IMR-90 (cell line): ENCODE results near the gene KIRREL1. TPM values are rescaled to one million over a fixed set of nuclear protein-coding genes. Genes with fewer than 3 reads are reported as not detected.

Source experiments
- ATAC-seq: fragments of 200-7000 bp; cut with Tn5 transposase; 2 replicates; pipeline ENCODE4 v1.9.1; 2020; ENCODE audit warnings: low read depth, mild to moderate bottlenecking, moderate library complexity
- BruUV-seq: library from RNA; stranded (reverse); fragments of 400-500 nt; replicated peaks from 2 replicates; lab custom pipeline; 2021; lab: Mats Ljungman, UMichigan
- CTCF ChIA-PET: fragments of 300-600 bp; formaldehyde crosslinking; extraction: SDS; loops from one replicate; lab custom pipeline; 2021; ENCODE audit warnings: antibody characterized with exemption; lab: Yijun Ruan, JAX
- POLR2A ChIA-PET: fragments of 300-600 bp; sonication (Branson Sonifier 250); formaldehyde crosslinking; loops from one replicate; lab custom pipeline; 2022; ENCODE audit warnings: antibody characterized with exemption; ENCODE audit not compliant: unreplicated experiment; lab: Charles Lee
- DNase-seq: peaks from one replicate; pipeline ENCODE4 v3.0.0; 2013
- H2AFZ ChIP-seq: replicated peaks from 2 replicates; pipeline ENCODE3; 2013; ENCODE audit warnings: low read length, mild to moderate bottlenecking; ENCODE audit not compliant: poor library complexity
- H2AK5ac ChIP-seq: 2 replicates; pipeline ENCODE4 v1.6.1; 2013; ENCODE audit warnings: low read depth, low read length, inconsistent platforms
- H2AK9ac ChIP-seq: replicated peaks from 2 replicates; pipeline ENCODE3; 2013; ENCODE audit warnings: mild to moderate bottlenecking, low read depth, low read length, moderate library complexity; ENCODE audit not compliant: poor library complexity
- H2BK120ac ChIP-seq: 2 replicates; pipeline ENCODE4 v1.6.1; 2013; ENCODE audit warnings: low read depth, low read length, inconsistent platforms
- H2BK15ac ChIP-seq: 3 replicates; pipeline ENCODE4 v1.6.1; 2013; ENCODE audit warnings: low read depth, low read length, inconsistent platforms
- H2BK20ac ChIP-seq: 2 replicates; pipeline ENCODE4 v1.6.1; 2013; ENCODE audit warnings: low read depth, mild to moderate bottlenecking, inconsistent platforms, low read length, moderate library complexity
- H2BK5ac ChIP-seq: 2 replicates; pipeline ENCODE4 v1.6.1; 2013; ENCODE audit warnings: mild to moderate bottlenecking, low read depth, low read length, inconsistent platforms; ENCODE audit not compliant: poor library complexity, severe bottlenecking
- H3K14ac ChIP-seq: replicated peaks from 2 replicates; pipeline ENCODE4 v1.6.1; 2013; ENCODE audit warnings: low read depth, low read length, inconsistent platforms
- H3K18ac ChIP-seq: 2 replicates; pipeline ENCODE4 v1.6.1; 2013; ENCODE audit warnings: low read depth, low read length, control low read depth
- H3K23ac ChIP-seq: 2 replicates; pipeline ENCODE4 v1.6.1; 2013; ENCODE audit warnings: low read depth, low read length, inconsistent platforms
- H3K27ac ChIP-seq: 2 replicates; pipeline ENCODE4 v1.5.1; 2013; ENCODE audit warnings: mild to moderate bottlenecking, control low read depth, low read length; ENCODE audit not compliant: insufficient read depth
- H3K27me3 ChIP-seq: 2 replicates; pipeline ENCODE4 v1.6.1; 2013; ENCODE audit warnings: low read length; ENCODE audit not compliant: control insufficient read depth, insufficient read depth
- H3K36me3 ChIP-seq: 2 replicates; pipeline ENCODE4 v1.6.1; 2013; ENCODE audit warnings: low read length, mixed read lengths; ENCODE audit not compliant: control insufficient read depth, insufficient read depth
- H3K4ac ChIP-seq: 2 replicates; pipeline ENCODE4 v1.6.1; 2013; ENCODE audit warnings: low read depth, low read length, inconsistent platforms
- H3K4me1 ChIP-seq: 2 replicates; pipeline ENCODE4 v1.6.1; 2013; ENCODE audit warnings: low read length, mixed read lengths; ENCODE audit not compliant: control insufficient read depth, insufficient read depth
- H3K4me2 ChIP-seq: 2 replicates; pipeline ENCODE4 v1.6.1; 2013; ENCODE audit warnings: low read depth, mild to moderate bottlenecking, control low read depth, low read length, moderate library complexity
- H3K4me3 ChIP-seq: 2 replicates; pipeline ENCODE4 v1.5.1; 2013; ENCODE audit warnings: low read depth, mild to moderate bottlenecking, control low read depth, low read length, moderate library complexity; ENCODE audit not compliant: insufficient read depth
- H3K56ac ChIP-seq: 2 replicates; pipeline ENCODE4 v1.6.1; 2013; ENCODE audit warnings: low read length, inconsistent platforms; ENCODE audit not compliant: insufficient read depth; ENCODE audit errors: extremely low read depth
- H3K79me1 ChIP-seq, 2 experiments: 2 replicates each; pipeline ENCODE4 v1.6.1; 2013; ENCODE audit warnings: low read length in 2 of 2, inconsistent platforms in 1 of 2, low read depth in 1 of 2
- H3K9ac ChIP-seq: 2 replicates; pipeline ENCODE4 v1.6.1; 2013; ENCODE audit warnings: low read depth, low read length, control low read depth
- H3K9me1 ChIP-seq: 2 replicates; pipeline ENCODE4 v1.6.1; 2013; ENCODE audit warnings: low read length, inconsistent platforms; ENCODE audit not compliant: insufficient read depth
- H3K9me3 ChIP-seq: 2 replicates; pipeline ENCODE4 v1.6.1; 2013; ENCODE audit warnings: low read length; ENCODE audit not compliant: control insufficient read depth, insufficient read depth
- H4K20me1 ChIP-seq: 2 replicates; pipeline ENCODE4 v1.6.1; 2013; ENCODE audit warnings: low read length, inconsistent platforms; ENCODE audit not compliant: insufficient read depth
- H4K5ac ChIP-seq: 2 replicates; pipeline ENCODE4 v1.6.1; 2013; ENCODE audit warnings: mild to moderate bottlenecking, low read depth, low read length, control low read depth
- H4K8ac ChIP-seq, 2 experiments: 2 replicates each; pipeline ENCODE4 v1.6.1; 2013; ENCODE audit warnings: low read depth in 2 of 2, low read length in 2 of 2, control low read depth in 1 of 2, inconsistent platforms in 1 of 2
- H4K91ac ChIP-seq: 2 replicates; pipeline ENCODE4 v1.6.1; 2013; ENCODE audit warnings: low read depth, low read length, inconsistent platforms; ENCODE audit not compliant: insufficient read depth
- BHLHE40 ChIP-seq: fragments of 150-350 bp; IDR thresholded peaks from 2 replicates; pipeline ENCODE4 v1.6.1; 2016; ENCODE audit warnings: mild to moderate bottlenecking, low read depth, low read length
- CEBPB ChIP-seq: IDR thresholded peaks from 2 replicates; pipeline ENCODE4 v1.6.1; 2012; ENCODE audit warnings: low read depth, low read length, improper control_type of control experiment
- CHD1 ChIP-seq: IDR thresholded peaks from 2 replicates; pipeline ENCODE4 v1.6.1; 2012; ENCODE audit warnings: low read depth, low read length, improper control_type of control experiment
- CTCF ChIP-seq: conservative IDR thresholded peaks from 2 replicates; pipeline ENCODE4 v1.5.1; 2012; ENCODE audit warnings: mild to moderate bottlenecking, low read depth, low read length, improper control_type of control experiment
- ELK1 ChIP-seq: fragments of 150-350 bp; IDR thresholded peaks from 2 replicates; pipeline ENCODE4 v1.6.1; 2016; ENCODE audit warnings: low read depth, mild to moderate bottlenecking, low read length, moderate library complexity, borderline replicate concordance
- FOS ChIP-seq: fragments of 150-350 bp; IDR thresholded peaks from 2 replicates; pipeline ENCODE4 v1.6.1; 2016; ENCODE audit warnings: low read depth, low read length
- MAFK ChIP-seq: IDR thresholded peaks from 2 replicates; pipeline ENCODE4 v1.6.1; 2012; ENCODE audit warnings: low read depth, low read length, improper control_type of control experiment
- MAZ ChIP-seq: IDR thresholded peaks from 2 replicates; pipeline ENCODE4 v1.6.1; 2012; ENCODE audit warnings: low read depth, mild to moderate bottlenecking, low read length, improper control_type of control experiment, moderate library complexity, borderline replicate concordance
- MXI1 ChIP-seq: IDR thresholded peaks from 2 replicates; pipeline ENCODE4 v1.6.1; 2012; ENCODE audit warnings: low read depth, mild to moderate bottlenecking, low read length, moderate library complexity, borderline replicate concordance
- NFE2L2 ChIP-seq: fragments of 150-350 bp; IDR thresholded peaks from 2 replicates; pipeline ENCODE4 v1.6.1; 2016; ENCODE audit warnings: low read depth, mild to moderate bottlenecking, low read length
- POLR2A ChIP-seq: IDR thresholded peaks from 2 replicates; pipeline ENCODE4 v1.6.1; 2012; ENCODE audit warnings: mild to moderate bottlenecking, low read depth, low read length
- RAD21 ChIP-seq: IDR thresholded peaks from 2 replicates; pipeline ENCODE4 v1.6.1; 2012; ENCODE audit warnings: low read length, improper control_type of control experiment
- RCOR1 ChIP-seq: IDR thresholded peaks from 2 replicates; pipeline ENCODE4 v1.6.1; 2012; ENCODE audit warnings: mild to moderate bottlenecking, low read length, improper control_type of control experiment; ENCODE audit not compliant: insufficient replicate concordance
- RFX5 ChIP-seq: IDR thresholded peaks from 2 replicates; pipeline ENCODE4 v1.8.0; 2012; ENCODE audit warnings: low read depth, mild to moderate bottlenecking, low read length, moderate library complexity
- SMC3 ChIP-seq: fragments of 150-350 bp; IDR thresholded peaks from 2 replicates; pipeline ENCODE4 v1.6.1; 2016; ENCODE audit warnings: low read depth, mild to moderate bottlenecking, antibody characterized with exemption, low read length, moderate library complexity
- USF2 ChIP-seq: fragments of 150-350 bp; IDR thresholded peaks from 2 replicates; pipeline ENCODE4 v1.6.1; 2017; ENCODE audit warnings: mild to moderate bottlenecking, antibody characterized with exemption, low read length, low read depth
- WGBS, 2 experiments: methylation state at CpG; one replicate each; pipeline versions ENCODE4 v1.1.5 to v1.1.7; 2013; ENCODE audit warnings: missing lambda C conversion rate in 2 of 2; ENCODE audit not compliant: insufficient read length in 1 of 2; ENCODE audit errors: extremely low coverage in 2 of 2; 5-methylcytosine and 5-hydroxymethylcytosine counted together
- dilution Hi-C: fragments of 300-500 bp; cut with HindIII; formaldehyde crosslinking; loops from one replicate; pipeline ENCODE4 v1.14.3; 2018; ENCODE audit warnings: low sequenced_read_pairs; ENCODE audit not compliant: unreplicated experiment
- in situ Hi-C: fragments of 300-500 bp; cut with MboI; formaldehyde crosslinking; loops from 3 replicates; pipeline ENCODE4 v1.14.3; 2019; ENCODE audit warnings: low sequenced_read_pairs, inconsistent platforms, mixed read lengths
- intact Hi-C: fragments of 100-400 bp; cut with micrococcal nuclease; formaldehyde crosslinking; loops from 2 replicates; pipeline ENCODE4 v1.10.0; 2022
- polyA plus RNA-seq, 3 experiments: library from polyadenylated mRNA; depleted of rRNA; stranded (reverse); fragments of >200 nt; gene quantifications; 2 replicates each; pipeline ENCODE4 v1.2.3, GENCODE V29; 2012; ENCODE audit warnings: low replicate concordance in 1 of 3
- total RNA-seq: library from RNA; depleted of rRNA; stranded (reverse); fragments of >200 nt; gene quantifications from 2 replicates; pipeline ENCODE4 v1.2.3, GENCODE V29; 2012

The KIRREL1 gene
- total and polyA plus RNA-seq, 2 of the 4 experiments (the other 2 are of a cell fraction), result 58.1 to 64.7 TPM

- Histone ChIP-seq H3K9me3 (no peaks in the 10 kb centered on the region), H2BK120ac (no peak overlapping the region), H3K18ac (no peak overlapping the region), H4K20me1 (no peaks in the 10 kb centered on the region), H4K8ac (no peak overlapping the region), H3K27ac (no peak overlapping the region), H3K9me1 (no peaks in the 10 kb centered on the region), H3K4me3 (no peak overlapping the region), H2BK20ac (no peak overlapping the region), H3K79me1 (no peaks in the 10 kb centered on the region), H3K4me1 (no peaks in the 10 kb centered on the region; the same call in 1 of the 2 replicates), H2AK9ac (no peak overlapping the region), H2BK15ac (no peak overlapping the region), H2AFZ (no peak overlapping the region), H4K5ac (no peak overlapping the region), H3K23ac (no peak overlapping the region), H3K9ac (no peak overlapping the region), H3K14ac (no peak overlapping the region), H3K36me3 (no peaks in the 10 kb centered on the region), H3K56ac (no peak overlapping the region), H3K4me2 (no peak overlapping the region), H2AK5ac (no peak overlapping the region), H3K4ac (no peak overlapping the region), H3K27me3 (peaks cover 37% of the 10 kb centered on the region), H4K91ac (no peak overlapping the region), H2BK5ac (no peak overlapping the region)
- ChIA-PET CTCF (interaction anchor here (2.4 to 2.8 kb wide), 2 partner anchors 9 to 132 kb away, joined by 9 to 29 read pairs; no protein-coding TSS in a partner anchor), POLR2A (interaction anchor here (0.7 kb wide), 1 partner anchor 173 kb away, joined by 3 read pairs; no protein-coding TSS in a partner anchor)
- no peak for ATAC-seq
- intact Hi-C loops, result loop anchor here (10.0 kb wide), 2 partner anchors 358 to 928 kb away; no protein-coding TSS in a partner anchor
- no peak for DNase-seq
- dilution Hi-C loops, result no loop called here
- no CpG with 5 or more reads among the region's 2 CpGs for WGBS, 2 experiments
- TF ChIP-seq RAD21 (no peak), FOS (no peak), MAFK (no peak), CHD1 (no peak), ELK1 (no peak), POLR2A (no peak), RFX5 (no peak), USF2 (no peak), CEBPB (no peak), BHLHE40 (no peak), RCOR1 (no peak), NFE2L2 (no peak), MAZ (no peak), SMC3 (no peak), CTCF (no peak), MXI1 (no peak)
- no TSS peak for BruUV-seq
- in situ Hi-C loops, result loop anchor here (5.0 kb wide), 1 partner anchor 161 kb away; no protein-coding TSS in a partner anchor
Measured at GRCh38 chr1:158122833-158123388, 129.5 kb downstream of the KIRREL1 start.
